Endometrium (tissue), 2 donors: ENCODE results near the gene NABP1.
"Not testable (repeated sequence)": the region's sequence is repeated elsewhere in the genome, so short reads cannot be mapped to it uniquely, and the experiment has no call there.

Source experiments
- FAIRE-seq: peaks from 2 replicates; lab custom pipeline; 2012; peaks lifted over from hg19 to GRCh38; lab: Jason Lieb, UNC
- donor health status: control.
- donor health status: control.

Gene NABP1, protein sequence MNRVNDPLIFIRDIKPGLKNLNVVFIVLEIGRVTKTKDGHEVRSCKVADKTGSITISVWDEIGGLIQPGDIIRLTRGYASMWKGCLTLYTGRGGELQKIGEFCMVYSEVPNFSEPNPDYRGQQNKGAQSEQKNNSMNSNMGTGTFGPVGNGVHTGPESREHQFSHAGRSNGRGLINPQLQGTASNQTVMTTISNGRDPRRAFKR

DNA sequence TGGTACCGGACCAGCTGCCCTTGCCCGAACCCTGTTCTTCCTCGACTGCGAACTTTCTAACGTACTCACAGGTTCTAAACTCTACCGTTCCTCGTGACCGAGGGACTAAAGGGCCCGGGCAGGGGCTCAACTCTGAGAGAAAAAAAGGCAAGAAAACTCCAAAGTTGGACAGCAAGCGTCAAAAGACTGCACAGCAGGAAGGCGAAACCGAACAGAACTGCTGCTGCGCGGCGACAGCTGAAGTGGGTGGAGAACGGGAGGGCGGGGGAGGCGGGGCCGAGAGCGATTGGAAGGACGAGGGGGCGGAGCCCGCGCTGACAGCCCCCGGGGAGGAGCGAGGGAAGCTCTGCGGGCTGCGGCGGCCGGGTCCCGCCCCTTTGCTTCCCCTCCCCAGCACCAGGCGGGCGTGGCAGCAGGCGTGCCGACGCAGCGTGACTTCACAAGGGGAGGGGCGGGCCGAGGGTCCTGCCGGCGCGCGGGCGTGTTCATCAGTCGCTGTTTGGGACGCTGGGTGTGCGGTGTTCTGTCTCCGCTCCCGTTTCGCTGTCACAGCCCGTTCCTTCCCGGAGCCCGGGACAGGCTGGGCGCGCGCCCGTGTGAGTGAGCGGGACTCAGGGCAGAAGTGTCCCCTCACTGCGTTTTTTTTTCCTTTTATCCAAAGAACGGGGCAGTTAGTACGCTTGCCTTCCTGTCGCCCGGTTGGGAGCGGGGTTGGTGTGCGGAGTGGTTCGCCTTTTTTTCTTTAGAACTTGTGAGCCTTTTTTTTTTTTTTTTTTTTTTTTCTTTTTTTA lies at the start of gene NABP1:
Gene NABP1 (plus strand): TSS at position 491 of the 791 bp plus-strand sequence. CDS start 479 bp downstream, outside the sequence.
- FAIRE-seq = no peak

DNA sequence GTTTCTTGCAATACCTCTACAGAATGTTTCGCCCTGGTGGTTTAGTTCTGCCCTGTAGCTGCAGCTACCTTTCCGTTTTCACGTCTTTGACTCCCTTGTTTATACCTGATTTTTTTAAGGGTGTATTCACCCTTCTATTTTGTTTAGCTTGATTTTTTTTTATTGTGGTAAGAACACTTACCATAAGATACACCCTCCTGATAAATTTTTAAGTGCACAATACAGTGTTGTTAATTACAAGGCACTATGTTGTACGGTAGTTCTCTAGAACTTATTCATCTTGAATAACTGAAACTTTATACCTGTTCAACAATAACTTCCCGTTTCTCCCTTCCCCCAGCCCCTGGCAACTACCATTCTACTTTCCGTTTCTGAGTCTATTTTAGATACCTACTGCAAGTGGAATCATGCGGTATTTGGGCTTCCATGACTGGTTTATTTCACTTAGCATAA lies 48.9 kb upstream of the NABP1 start:
- no peak for FAIRE-seq

DNA sequence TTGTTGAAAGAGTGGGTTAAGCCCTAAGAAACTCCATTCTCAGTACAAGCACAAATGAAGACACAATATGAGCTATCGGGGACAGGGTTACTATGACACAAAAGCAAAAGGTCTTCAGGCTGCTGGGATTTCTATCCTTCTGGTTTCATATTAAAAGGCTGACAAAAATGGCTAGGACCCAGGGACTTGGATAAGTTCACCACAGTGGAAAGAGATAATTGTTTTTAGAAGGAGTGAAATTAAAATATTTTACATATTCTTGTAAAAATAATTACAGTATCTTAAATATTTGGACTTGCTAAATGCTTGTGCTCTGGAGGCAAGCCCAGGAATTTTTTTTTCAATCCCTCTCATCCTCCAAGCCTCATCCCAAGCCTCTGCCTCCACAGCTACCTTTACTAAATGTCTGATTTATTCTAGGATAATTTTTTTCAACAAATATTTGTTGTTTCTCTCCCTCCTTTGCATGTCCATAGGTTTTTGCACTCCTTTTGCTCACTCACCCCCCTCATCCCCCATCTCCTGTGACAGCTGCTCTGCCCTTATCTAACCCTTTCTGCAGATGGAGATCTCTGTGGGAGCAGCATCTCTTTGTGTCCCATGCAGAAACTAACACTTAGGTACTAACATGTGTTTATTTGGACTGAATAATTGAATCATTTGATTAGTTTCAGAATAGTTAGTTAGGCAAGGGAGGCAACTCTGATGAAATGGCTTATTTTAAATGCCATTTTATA lies 47.8 kb upstream of the NABP1 start:
- FAIRE-seq = no peak

DNA sequence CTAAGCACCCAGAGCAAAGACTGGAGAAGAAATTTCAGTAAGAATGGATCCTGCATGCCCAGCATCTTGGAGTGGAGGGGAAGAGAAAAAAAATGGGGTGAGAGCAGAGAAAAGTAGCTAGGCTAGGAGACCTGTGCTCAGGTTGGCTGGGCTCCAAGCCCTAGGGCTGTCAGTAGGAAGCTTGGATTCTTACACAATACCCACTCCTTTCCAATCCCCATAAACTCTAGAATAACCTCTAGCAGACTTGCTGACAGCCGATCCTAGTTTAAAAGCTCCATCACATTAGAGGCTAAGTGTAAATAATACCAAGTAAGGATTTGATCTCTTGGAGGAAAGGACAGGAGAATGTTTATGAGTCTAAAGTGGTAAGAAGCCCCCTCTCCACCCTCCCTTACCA lies 46.2 kb upstream of the NABP1 start:
- FAIRE-seq = no peak

DNA sequence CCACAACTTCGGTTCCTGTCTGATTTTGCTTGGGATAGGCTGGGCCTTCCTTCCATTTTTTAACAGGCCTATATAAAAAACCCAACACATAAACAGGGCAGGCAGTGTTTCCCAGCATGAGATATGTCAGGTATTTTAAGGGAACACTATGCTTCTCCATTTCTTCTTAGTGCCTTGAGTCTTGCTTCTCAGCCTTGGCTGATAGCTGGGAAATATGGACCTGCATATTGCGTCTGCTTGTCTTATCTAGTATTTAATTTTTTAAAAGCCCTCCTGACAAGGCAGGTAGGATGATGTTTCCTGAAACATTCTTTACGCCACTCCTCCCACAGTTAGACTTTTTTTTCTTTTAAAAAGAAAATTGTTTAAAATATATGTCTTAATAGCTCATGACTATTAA lies 45.5 kb upstream of the NABP1 start:
- no peak for FAIRE-seq

DNA sequence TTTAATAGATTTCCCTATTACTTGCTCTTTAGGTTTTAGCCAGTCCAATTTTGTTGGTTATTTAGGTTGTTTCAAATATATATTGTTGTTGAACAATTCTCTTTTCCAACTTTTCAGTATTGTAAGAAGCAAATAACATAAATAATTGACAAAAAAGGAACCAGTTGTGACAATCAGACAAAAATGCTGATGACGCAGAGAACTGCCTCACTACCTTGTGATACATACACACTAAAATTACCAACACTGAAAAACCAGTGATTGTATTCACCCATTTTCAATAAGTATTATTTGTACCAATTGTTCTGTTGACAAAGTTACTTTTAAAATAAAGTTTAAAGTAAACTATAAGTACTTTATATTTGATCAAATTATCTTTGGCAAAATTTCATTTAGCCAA lies 43.1 kb upstream of the NABP1 start:
- no peak for FAIRE-seq

DNA sequence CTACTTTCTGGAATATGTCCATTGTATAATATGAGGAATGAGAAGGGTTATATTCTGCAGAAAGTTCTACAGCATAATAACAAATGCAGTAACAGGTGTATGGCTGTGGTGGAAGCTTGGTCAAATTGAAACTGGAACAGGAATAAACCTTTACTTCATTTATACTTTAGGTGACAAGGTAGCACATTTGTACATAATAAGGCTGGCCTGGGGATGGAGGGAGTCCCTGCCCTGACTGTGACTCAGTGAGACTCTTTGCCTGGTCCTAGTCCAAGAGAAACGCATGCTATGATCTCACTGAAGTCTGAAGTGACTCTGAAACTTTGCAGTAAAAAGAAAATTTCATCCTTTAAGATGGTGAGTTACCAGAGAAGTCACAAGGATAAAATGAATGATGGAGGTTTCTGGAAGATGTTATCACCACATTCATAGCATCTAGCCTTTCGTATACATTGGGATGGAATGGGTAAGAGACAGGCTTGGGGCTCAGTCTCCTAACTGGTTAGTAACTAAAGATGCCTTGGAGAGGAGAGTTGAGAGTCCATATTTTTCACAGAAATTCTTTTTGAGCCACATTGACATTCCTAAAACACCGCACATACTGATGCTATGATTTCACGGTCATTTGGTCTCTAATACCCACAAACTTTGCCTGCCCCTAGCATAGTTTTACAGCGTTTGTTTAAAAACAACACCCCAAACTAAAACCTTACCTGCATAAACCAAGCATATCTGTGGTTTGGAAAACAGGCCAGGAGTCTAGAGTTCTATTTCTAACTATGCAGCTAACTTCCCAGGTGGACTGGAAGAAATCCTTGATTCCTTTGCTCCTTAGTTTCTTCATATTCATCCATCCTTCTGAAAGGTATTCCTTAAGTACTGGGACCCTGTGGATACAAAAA lies 42.4 kb upstream of the NABP1 start:
- FAIRE-seq = no peak

DNA sequence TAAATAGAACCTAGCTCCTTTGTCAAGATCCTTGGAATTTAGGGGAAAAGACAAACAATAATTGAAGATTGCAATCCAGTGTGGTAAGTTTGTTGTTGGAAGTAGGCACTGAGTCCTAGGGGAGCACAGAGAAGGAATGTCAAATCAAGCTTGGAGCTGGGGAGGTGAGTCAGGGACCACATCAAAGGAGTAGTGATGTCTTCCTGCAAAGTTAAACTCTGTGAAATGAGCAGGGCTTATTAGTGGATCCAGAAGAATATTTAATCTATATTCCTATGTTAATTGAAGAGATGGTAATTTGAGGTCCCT lies 41.7 kb upstream of the NABP1 start:
- FAIRE-seq = no peak

DNA sequence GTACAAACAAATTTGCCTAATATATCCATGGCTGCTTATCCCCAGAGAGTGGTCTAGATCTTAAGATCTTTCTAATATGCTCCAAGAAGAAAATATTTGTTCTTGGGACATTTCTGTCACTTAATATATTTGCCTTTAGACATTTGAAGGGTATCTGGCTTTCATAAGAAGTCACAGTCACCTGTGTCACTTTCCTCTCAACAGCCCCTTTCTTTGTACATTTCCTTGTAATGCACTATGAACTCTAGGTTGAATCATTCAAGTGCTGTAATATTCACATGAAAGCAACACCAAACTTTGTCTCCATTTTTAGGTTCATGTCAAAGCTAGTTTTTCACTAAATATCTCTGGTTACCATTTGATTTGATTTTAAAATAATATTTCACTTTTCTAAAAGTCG lies 41.4 kb upstream of the NABP1 start:
- no peak for FAIRE-seq

DNA sequence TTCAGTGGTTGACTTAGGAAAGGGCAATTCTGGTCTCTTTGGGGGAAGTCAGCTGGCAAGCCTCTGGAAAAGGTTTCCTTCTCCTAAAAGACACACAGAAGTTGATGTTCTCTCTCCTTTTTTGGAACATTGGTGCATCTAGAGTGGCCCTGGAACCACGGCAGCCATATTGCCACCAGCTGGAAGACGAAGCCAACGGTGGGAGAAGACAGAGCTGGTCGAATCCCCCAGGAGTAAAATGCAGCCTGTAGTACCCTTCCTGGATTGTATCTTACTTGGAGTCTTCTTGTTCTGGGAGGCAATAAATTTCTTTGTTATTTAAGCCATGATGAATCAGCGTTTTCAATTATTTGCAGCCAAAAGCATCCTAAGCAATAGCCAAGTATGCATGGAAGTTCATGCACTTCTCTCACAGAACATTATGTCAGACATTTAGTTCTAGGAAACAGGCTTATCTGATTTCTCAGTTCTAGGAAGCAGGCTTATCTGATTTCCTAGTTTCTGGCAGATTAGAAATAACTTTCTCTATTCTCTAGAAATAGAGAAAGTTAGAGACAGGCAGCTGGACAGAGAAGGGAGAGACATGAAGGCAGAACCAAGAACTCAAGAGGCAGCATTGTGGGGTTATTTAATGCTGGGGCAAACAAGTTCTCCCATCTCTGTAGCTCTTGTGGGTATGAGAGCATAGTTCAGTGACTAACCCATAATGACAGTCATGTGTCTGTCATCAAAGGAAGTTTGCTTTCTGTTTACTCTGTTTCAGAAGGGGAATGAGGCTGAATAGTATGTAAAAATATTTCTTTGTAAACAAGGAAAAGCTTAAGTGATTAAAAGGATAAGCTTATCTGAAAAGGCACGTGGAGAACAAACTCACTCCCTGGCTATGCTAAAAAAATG lies 40.5 kb upstream of the NABP1 start:
- no peak for FAIRE-seq

DNA sequence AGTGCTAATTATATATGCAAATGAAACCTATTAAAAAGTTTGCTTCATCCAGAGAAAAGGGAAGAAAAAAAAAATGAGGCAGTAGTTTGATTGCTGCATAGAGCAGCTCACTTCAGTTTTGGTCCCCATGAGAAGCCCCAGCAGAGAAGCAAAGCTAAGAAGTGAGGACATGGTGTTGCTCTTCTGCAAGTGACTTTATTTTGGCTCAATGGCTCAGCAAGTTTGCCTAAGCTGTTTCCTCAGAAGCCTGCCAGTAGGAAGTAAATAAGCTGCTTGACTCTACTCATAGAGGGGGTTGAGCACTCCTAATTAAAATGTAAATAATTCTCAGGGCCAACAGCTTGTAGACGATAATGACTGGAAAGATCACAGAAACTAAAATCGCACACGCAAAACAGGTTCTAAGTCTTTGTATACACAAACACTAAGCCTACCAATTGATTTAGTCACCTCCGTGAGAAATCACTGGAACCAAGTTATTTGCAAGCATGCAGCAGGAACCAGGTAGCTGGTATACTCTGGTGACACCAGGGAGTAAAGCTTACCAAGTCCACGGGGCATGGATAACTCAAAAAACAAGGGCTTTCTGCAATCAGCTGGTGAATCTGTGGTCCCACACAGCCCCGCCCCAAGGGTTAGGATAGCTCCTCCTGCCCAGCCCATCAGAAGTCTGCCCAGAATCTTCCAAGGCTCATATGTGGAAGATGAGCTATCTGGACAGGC lies 39.7 kb upstream of the NABP1 start:
- no peak for FAIRE-seq

DNA sequence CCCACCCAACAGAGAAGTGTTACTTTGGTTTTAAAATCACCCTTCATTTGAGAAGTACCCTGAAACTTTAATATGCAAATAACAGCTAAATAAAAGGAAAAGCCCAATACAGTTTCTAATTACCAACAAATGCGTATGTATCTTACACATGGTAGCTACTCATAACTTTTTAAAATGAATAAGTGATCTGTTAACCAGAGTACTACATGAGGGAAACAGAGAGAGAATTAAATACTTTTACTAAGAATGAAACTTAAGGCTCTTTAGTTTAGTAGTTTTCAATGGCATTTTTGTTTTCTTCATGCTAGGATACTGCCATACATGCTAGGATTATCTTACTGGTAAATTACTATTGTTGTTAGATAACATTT lies 39.1 kb upstream of the NABP1 start:
- no peak for FAIRE-seq

DNA sequence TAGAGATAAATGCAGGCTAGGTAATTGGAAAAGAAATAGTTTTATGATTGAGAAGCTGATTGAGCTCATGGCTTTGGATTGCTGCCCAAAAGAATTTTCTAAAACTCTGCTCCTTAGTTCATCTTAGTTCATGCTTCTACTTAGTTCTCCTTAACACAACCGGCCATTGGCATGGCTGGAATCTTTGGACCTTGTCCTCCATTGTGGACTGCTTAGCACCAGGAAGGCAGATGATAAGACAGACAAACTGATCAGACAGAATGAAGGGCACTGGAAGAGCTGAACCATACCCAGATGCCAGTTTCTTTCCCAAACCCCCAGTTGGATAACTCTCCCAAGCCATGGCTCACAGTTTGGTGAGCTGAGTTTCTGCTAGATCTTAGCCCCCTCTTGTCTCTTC lies 36.3 kb upstream of the NABP1 start:
- FAIRE-seq = no peak

DNA sequence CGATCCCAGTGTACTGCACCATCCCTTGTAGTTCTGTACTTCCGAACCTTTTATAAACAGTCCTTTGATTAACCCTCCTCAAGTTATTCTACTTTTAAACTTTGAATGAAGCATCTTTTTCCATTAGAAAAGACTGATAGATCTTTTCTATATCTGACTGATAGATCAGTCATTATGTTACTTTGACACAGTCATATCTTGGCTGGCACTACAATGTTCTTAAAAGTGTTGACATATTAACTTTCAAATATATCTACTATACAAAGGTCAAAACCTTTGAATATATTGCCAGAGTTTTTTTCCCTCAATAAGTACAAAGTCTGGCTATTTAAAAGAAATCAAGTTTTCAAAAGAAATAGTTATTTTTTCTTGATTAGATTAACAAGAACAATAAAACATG lies 35.4 kb upstream of the NABP1 start:
- no peak for FAIRE-seq

DNA sequence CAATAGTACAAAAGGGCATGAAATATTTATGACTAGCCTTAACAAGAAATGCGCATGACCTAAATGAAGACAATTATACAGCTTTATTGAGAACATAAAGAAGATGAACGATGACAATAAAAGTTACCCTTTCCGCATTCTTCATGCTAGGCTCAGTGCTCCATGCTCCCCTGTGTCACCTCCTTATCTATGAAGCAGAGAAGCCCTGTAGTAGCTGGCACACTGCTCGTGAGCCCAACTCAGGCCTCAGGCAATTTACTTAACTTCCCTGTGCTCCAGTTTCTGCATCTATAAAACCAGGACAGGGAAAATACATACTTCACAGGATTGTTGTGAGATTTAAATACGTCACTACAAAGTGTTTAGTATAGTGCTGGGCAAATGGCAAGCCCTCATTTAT lies 34.5 kb upstream of the NABP1 start:
- FAIRE-seq = no peak

DNA sequence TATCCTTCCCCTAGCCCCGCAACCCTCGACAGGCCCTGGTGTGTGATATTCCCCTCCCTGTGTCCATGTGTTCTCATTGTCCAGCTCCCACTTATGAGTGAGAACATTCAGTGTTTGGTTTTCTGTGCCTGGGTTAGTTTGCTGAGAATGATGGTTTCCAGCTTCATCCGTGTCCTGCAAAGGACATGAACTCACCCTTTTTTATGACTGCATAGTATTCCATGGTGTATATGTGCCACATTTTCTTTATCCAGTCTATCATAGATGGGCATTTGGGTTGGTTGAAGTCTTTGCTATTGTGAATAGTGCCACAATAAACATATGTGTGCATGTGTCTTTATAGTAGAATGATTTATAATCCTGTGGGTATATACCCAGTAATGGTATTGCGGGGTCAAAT lies 33.3 kb upstream of the NABP1 start:
- not testable (repeated sequence) for FAIRE-seq

DNA sequence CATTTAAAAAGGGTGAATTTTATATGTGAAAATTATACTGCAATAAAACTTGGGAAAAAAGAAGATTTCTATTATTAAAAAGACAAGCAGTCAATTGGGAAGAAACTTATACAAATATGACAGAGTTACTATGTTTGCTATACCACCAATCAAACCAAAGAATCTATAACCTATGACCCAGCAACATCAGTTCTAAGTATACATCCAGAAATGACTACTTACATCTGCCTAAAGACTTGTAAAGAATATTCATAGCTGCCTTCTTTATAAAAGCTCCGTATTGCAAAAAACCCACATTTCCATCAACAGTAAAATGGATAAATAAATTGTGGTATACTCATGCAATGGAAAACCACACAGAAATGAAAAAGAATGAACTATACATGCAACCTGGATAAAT lies 32.9 kb upstream of the NABP1 start:
- FAIRE-seq = no peak

DNA sequence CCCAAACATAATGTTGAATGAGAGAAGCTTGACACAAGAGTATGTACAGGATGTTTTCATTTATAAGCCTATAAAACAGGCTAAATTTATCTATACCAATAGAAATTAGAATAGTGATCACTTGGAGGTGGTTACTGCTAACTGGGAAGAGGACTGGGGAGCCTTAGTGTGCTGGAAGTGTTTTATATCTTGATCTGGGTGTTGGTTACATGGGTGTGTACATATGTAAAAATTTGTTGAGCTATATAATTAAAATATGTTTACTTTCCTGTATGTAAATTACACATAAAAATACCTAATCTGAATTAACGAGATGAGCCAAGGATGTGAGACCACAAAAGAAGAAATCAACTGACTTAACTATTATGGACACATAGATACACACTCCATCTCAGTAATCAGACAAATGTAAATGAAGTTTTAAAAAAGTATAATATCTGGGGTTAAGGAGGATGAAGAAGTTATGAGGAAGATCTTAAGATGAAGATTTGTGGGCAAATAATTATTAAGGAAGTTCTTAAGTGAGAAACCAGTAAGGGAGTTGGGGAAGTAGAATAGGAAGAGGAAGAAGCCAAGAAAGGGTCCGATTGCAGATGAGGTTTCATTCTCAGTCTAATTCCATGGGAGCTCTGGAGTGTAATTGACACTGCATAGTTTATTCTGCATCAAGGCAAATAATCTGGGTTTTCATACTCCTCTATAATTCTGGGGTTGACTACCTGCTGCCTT lies 32.3 kb upstream of the NABP1 start:
- no peak for FAIRE-seq

DNA sequence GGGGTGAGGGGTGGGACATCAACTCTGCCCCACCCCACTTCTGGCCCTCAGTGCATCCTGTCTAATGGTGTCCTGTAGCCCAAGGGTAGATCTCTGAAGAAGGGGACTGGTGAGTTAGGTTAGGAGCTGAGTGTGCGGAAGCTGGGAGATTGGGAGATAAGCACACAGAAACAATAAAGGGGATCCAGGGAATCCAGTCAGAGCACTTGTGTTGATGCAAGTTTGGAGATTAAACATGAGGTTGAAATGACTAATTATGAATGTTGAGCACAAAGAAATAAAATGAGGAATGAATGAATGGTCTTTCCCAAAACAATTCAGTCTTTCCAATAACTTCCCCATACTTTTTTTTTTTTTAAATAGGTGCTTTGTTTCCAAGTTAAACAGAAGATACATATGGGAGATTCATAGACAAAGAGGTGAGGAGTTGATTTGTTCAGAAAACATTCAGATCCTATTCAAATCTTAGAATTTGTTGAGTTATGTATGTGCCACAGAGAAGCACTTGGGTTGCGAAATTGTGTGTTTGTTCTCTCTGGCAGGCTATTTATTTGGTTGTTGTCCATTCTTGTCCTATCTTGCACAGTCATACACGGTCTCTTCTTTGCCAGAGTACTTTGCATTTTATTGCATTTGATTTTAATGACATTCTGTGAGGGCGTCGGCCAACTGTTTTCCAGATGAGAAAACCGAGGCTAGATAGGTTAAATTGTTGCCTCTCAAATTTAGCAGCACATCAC lies 31.6 kb upstream of the NABP1 start:
- FAIRE-seq = no peak
